Breast epithelium (tissue), 3 donors: ENCODE measurements around the gene CXXC4.

Source experiments
- CTCF ChIP-seq, 3 donors: fragments of 450-650 bp; IDR thresholded peaks; one replicate each; pipeline ENCODE4 v1.5.1; 2016 to 2017; ENCODE audit warnings: antibody characterized with exemption in 3 of 3, mild to moderate bottlenecking in 3 of 3, moderate library complexity in 3 of 3
- POLR2A ChIP-seq: fragments of 450-650 bp; IDR thresholded peaks from one replicate; pipeline ENCODE4 v1.6.1; 2016; ENCODE audit warnings: antibody characterized with exemption, mild to moderate bottlenecking, moderate library complexity
- POLR2AphosphoS5 ChIP-seq, 3 donors: sonication (generic); formaldehyde crosslinking; IDR thresholded peaks; one replicate each; pipeline ENCODE4 v1.6.1; 2017; ENCODE audit warnings: antibody characterized with exemption in 3 of 3

GRCh38 chr4:104469794-104470193 lies 24.9 kb downstream of the CXXC4 start:
- TF ChIP-seq POLR2A: no peak
- TF ChIP-seq CTCF (IDR thresholded peaks at IDR 0.05): no peak
- TF ChIP-seq POLR2AphosphoS5 (IDR thresholded peaks at IDR 0.05): no peak
